GM12878 (cell line): ENCODE data around the gene IMMT.

ENCODE experiments used
- EP300 ChIP-seq, 2 experiments: fragments of 150-350 bp in 1 of 2; IDR thresholded peaks; 2 replicates each; pipeline ENCODE4 v1.6.1; 2011 to 2012; ENCODE audit warnings: low read depth in 2 of 2, low read length in 2 of 2, borderline replicate concordance in 1 of 2, improper control_type of control experiment in 1 of 2, inconsistent platforms in 1 of 2; ENCODE audit not compliant: control insufficient read depth in 1 of 2
- EZH2 ChIP-seq: IDR thresholded peaks from 2 replicates; pipeline ENCODE4 v1.6.1; 2012; ENCODE audit warnings: low read depth, mild to moderate bottlenecking, control low read depth, inconsistent platforms, low read length, borderline replicate concordance; ENCODE audit not compliant: control insufficient read depth
- FOXK2 ChIP-seq: fragments of 450-650 bp; IDR thresholded peaks from 2 replicates; pipeline ENCODE4 v1.6.1; 2017; ENCODE audit warnings: mild to moderate bottlenecking, moderate library complexity
- JUND ChIP-seq: IDR thresholded peaks from 2 replicates; pipeline ENCODE4 v1.6.1; 2012; ENCODE audit warnings: low read depth, mild to moderate bottlenecking, low read length, improper control_type of control experiment, moderate library complexity
- MYC ChIP-seq: IDR thresholded peaks from 2 replicates; pipeline ENCODE4 v1.6.1; 2011; ENCODE audit warnings: mild to moderate bottlenecking, low read length, moderate library complexity, inconsistent platforms; ENCODE audit not compliant: insufficient read depth, insufficient replicate concordance, insufficient read length, severe bottlenecking
- PAX8 ChIP-seq: fragments of 450-650 bp; IDR thresholded peaks from 2 replicates; pipeline ENCODE4 v1.6.1; 2017; ENCODE audit warnings: mild to moderate bottlenecking, moderate library complexity
- POLR2A ChIP-seq: IDR thresholded peaks from 2 replicates; pipeline ENCODE4 v1.6.1; 2011; ENCODE audit warnings: low read depth, mild to moderate bottlenecking, low read length
- TF ChIP-seq, protein P1 (sequence below), 3 experiments: IDR thresholded peaks in 2 of 3; conservative IDR thresholded peaks in 1 of 3; 2 replicates each; pipeline ENCODE4 v1.5.1; 2011; ENCODE audit warnings: low read depth in 3 of 3, low read length in 3 of 3, mild to moderate bottlenecking in 3 of 3, control low read depth in 2 of 3, moderate library complexity in 2 of 3, inconsistent platforms in 1 of 3, mixed read lengths in 1 of 3; ENCODE audit not compliant: control insufficient read depth in 2 of 3, insufficient read depth in 1 of 3; ENCODE audit errors: extremely low read depth in 1 of 3

DNA sequence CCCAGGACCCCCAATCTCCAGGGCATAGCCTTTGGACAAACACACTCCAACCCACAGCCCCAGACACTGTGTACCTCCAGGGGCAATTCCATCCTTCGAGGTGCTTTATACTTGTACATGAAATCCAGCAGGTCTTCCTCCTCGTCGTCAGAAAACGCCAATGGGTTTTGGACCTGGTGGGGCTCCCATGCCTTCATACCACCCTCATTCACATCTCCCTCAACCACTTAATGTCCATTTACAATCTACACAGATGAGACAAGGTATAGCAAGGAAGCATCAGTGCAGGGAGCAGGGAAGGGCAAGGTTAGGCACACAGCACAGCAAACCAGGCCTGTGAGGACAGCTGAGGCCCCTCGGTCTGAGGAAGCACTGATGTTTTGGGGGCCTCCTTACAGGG, 24.6 kb upstream of the IMMT start:
- TF ChIP-seq JUND, result no peak
- TF ChIP-seq, protein P1, sequence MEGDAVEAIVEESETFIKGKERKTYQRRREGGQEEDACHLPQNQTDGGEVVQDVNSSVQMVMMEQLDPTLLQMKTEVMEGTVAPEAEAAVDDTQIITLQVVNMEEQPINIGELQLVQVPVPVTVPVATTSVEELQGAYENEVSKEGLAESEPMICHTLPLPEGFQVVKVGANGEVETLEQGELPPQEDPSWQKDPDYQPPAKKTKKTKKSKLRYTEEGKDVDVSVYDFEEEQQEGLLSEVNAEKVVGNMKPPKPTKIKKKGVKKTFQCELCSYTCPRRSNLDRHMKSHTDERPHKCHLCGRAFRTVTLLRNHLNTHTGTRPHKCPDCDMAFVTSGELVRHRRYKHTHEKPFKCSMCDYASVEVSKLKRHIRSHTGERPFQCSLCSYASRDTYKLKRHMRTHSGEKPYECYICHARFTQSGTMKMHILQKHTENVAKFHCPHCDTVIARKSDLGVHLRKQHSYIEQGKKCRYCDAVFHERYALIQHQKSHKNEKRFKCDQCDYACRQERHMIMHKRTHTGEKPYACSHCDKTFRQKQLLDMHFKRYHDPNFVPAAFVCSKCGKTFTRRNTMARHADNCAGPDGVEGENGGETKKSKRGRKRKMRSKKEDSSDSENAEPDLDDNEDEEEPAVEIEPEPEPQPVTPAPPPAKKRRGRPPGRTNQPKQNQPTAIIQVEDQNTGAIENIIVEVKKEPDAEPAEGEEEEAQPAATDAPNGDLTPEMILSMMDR (IDR thresholded peaks at IDR 0.05 in 2 of 3, conservative IDR thresholded peaks at IDR 0.05 in 1 of 3; ENCODE audit: control insufficient read depth in 2 of 3, extremely low read depth in 1 of 3, insufficient read depth in 1 of 3, low read depth in 3 of 3, low read length in 3 of 3), result no peak
- no peak for TF ChIP-seq EZH2
- no peak for TF ChIP-seq EP300 (IDR thresholded peaks at IDR 0.05; ENCODE audit: borderline replicate concordance in 1 of 2, control insufficient read depth in 1 of 2, low read depth in 2 of 2, low read length in 2 of 2)
- TF ChIP-seq FOXK2, result no peak
- TF ChIP-seq PAX8, result no peak
- no peak for TF ChIP-seq POLR2A
- TF ChIP-seq MYC, result no peak
